ENCODE results near the gene STXBP6.
"Not testable (repeated sequence)": the region's sequence is repeated elsewhere in the genome, so short reads cannot be mapped to it uniquely, and the experiment has no call there.

STXBP6 gene

GRCh38 chr14:24817212-24818057 is 232.5 kb downstream of the STXBP6 start:
- DNase-seq = peak; percentile 53

GRCh38 chr14:24816929-24817211 is 233.1 kb downstream of the STXBP6 start:
- DNase-seq = no peak

GRCh38 chr14:24816011-24816928 is 233.7 kb downstream of the STXBP6 start:
- DNase-seq = no peak

- no peak for DNase-seq
Observed at GRCh38 chr14:24815543-24815942, 234.4 kb downstream of the STXBP6 start.

GRCh38 chr14:24814944-24815343 is 235.0 kb downstream of the STXBP6 start:
- DNase-seq = no peak

- DNase-seq = no peak
Observed at GRCh38 chr14:24814346-24814745, 235.6 kb downstream of the STXBP6 start.

GRCh38 chr14:24813819-24814259 is 236.1 kb downstream of the STXBP6 start:
- DNase-seq = no peak

- DNase-seq = no peak
Observed at GRCh38 chr14:24813089-24813815, 236.7 kb downstream of the STXBP6 start.

GRCh38 chr14:24809135-24809534 is 240.8 kb downstream of the STXBP6 start:
- no peak for DNase-seq

- DNase-seq = no peak
Observed at GRCh38 chr14:24808412-24808811, 241.5 kb downstream of the STXBP6 start.

GRCh38 chr14:24806061-24806678 is 243.8 kb downstream of the STXBP6 start:
- DNase-seq = peak; percentile 48

GRCh38 chr14:24804552-24805212 is 245.3 kb downstream of the STXBP6 start:
- no peak for DNase-seq

GRCh38 chr14:24803933-24804494 is 245.9 kb downstream of the STXBP6 start:
- DNase-seq = no peak

GRCh38 chr14:24803426-24803825 is 246.5 kb downstream of the STXBP6 start:
- DNase-seq = not testable (repeated sequence)

- no peak for DNase-seq
Observed at GRCh38 chr14:24802236-24802635, 247.7 kb downstream of the STXBP6 start.

- DNase-seq = no peak
Observed at GRCh38 chr14:24801024-24801423, 248.9 kb downstream of the STXBP6 start.

GRCh38 chr14:24798911-24799462 is 251.0 kb downstream of the STXBP6 start:
- no peak for DNase-seq

- DNase-seq = no peak
Observed at GRCh38 chr14:24795406-24795805, 254.5 kb downstream of the STXBP6 start.

- no peak for DNase-seq
Observed at GRCh38 chr14:24794644-24795305, 255.2 kb downstream of the STXBP6 start.

GRCh38 chr14:24790196-24790595 is 259.8 kb downstream of the STXBP6 start:
- no peak for DNase-seq

GRCh38 chr14:24789378-24789884 is 260.5 kb downstream of the STXBP6 start:
- DNase-seq = no peak
